ENCODE results near the gene HHIPL1. TPM values are rescaled to one million over a fixed set of nuclear protein-coding genes. Genes with fewer than 3 reads are reported as not detected.

The HHIPL1 gene
- polyA plus RNA-seq, 2 of the 4 experiments (the other 2 are of a cell fraction), result 0.19 to 0.23 TPM

DNA sequence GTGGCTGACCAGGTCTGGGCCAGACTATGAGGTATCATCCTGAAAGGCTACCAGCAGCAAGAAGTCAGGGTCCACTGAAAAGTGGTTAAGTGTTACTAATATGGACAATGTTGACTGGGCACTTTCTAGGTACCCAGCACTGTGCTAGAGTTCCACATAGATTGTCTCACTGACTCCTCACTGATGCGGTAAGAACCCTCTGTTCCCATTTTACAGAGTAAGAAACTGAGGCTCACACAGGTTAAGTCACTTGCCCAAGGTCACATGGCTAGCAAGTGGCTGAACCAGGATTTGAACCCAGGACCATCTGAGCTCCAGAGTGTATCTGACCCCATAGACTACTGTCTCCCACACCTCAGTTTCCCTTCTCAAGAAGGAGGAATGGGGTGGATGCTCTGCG, 36.3 kb upstream of the HHIPL1 start:
- DNase-seq (ENCODE audit: low read depth in 1 of 2, low spot score in 1 of 2) (no peak), FAIRE-seq (no peak), ATAC-seq (no peak)
- WGBS (ENCODE audit: missing lambda C conversion rate), result 100% methylated on average over 2 of the region's 2 CpGs
- Histone ChIP-seq H3K4me1 (peaks cover 11% of the 10 kb centered on the region; the same call in 2 of the 3 replicates), H3K9me3 (no peaks in the 10 kb centered on the region), H3K27ac (no peak overlapping the region; a peak in 1 of 6 replicates), H3K4me2 (no peak overlapping the region), H3K4me3 (no peak overlapping the region)
- TF ChIP-seq CBX8 (IDR thresholded peaks at IDR 0.05), result no peak
- TF ChIP-seq CBX2 (IDR thresholded peaks at IDR 0.05; ENCODE audit: borderline replicate concordance, low read depth), result no peak
- no peak for TF ChIP-seq RFX5 (IDR thresholded peaks at IDR 0.05)
- no peak for TF ChIP-seq FOXS1 (CRISPR knock-in tag; IDR thresholded peaks at IDR 0.05)
- no peak for TF ChIP-seq NPAS2 (CRISPR knock-in tag; IDR thresholded peaks at IDR 0.05; ENCODE audit: borderline replicate concordance)
- TF ChIP-seq, protein P1, sequence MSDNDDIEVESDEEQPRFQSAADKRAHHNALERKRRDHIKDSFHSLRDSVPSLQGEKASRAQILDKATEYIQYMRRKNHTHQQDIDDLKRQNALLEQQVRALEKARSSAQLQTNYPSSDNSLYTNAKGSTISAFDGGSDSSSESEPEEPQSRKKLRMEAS (IDR thresholded peaks at IDR 0.05), result no peak
- ChIA-PET POLR2A (interaction anchor here (0.5 kb wide), 1 partner anchor 90 kb away, joined by 3 read pairs; no protein-coding TSS in a partner anchor), CTCF (interaction anchor here (0.9 to 11.6 kb wide), 17 partner anchors 9 to 128 kb away, joined by 3 to 96 read pairs (median 8); partner anchors contain the start of gene SETD3)

DNA sequence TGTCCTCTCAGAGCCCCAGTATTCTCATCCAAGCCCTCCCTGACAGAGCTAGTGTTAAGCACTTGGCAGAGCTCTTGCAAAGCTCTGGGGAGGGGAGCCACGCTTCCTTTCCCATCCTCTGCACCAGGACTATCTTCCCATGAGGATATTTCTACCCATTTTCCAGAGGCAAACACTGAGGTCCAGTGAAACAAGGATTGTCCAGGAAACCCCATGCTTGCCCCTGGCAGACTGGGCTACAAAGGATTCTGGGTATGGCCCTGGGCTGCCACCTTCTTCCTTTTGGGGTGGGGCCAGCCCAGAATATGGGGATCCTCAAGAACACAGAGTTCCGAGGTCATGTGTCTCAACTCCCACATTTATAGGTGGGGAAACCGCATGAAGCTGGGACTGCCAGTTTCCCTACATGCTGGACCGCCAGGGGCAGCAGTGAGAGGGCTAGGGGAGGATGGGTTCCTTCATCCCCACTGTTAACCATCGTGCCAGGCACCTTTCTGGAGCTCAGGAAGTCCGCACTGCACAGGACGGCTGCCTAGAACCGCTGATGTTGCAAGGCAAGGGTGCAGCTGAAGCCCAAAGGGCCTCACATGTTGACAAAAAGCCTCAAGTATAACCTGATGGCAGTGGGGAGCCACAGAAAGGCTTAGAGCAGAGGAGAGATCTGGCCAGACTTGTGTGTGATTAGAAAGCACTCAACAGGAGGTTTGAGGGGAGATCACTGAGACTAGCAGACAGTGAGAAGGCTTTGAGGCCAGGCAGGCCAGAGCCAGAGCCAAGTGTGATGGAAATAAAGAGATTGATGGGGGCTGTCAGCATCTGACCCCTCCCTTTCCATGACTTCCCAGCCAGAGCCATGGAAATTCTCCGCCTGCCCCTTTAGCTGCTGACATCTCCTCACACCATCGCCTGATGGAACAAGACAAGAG, 35.4 kb upstream of the HHIPL1 start:
- Histone ChIP-seq H3K27ac (peak overlapping the region in 1 of 2 experiments; percentile 64; a peak in 4 of 6 replicates), H3K9me3 (no peaks in the 10 kb centered on the region), H3K4me2 (peak overlapping the region; percentile 44; the same call in 2 of the 3 replicates), H3K4me1 (peaks cover 11% of the 10 kb centered on the region; the same call in 2 of the 3 replicates), H3K4me3 (no peak overlapping the region)
- DNase-seq (ENCODE audit: low read depth in 1 of 2, low spot score in 1 of 2) (peak; percentile 62 to 68), ATAC-seq (peak; percentile 50 to 64; a peak in 5 of 6 replicates), FAIRE-seq (no peak)
- ChIA-PET CTCF (interaction anchor here (0.7 to 11.6 kb wide), 30 partner anchors 8 to 499 kb away, joined by 3 to 96 read pairs (median 4); no protein-coding TSS in a partner anchor), POLR2A (interaction anchor here (0.7 to 1.0 kb wide), 2 partner anchors 30 to 74 kb away, joined by 3 read pairs; partner anchors contain the start of gene CYP46A1)
- WGBS (ENCODE audit: missing lambda C conversion rate), result 31% methylated on average over 8 of the region's 10 CpGs
- TF ChIP-seq KDM1A (IDR thresholded peaks at IDR 0.05; ENCODE audit: low read depth) (peak; percentile 83; the same call in 1 of the 2 replicates), RAD21 (conservative IDR thresholded peaks at IDR 0.05 in 1 of 2, IDR thresholded peaks at IDR 0.05 in 1 of 2) (peak in 1 of 2 experiments; percentile 44; a peak in 2 of 5 replicates), HOXB5 (CRISPR knock-in tag; IDR thresholded peaks at IDR 0.05) (no peak), CHD4 (IDR thresholded peaks at IDR 0.05; ENCODE audit: borderline replicate concordance) (no peak), ZNF302 (CRISPR knock-in tag; IDR thresholded peaks at IDR 0.05) (no peak)
- TF ChIP-seq, protein P2, sequence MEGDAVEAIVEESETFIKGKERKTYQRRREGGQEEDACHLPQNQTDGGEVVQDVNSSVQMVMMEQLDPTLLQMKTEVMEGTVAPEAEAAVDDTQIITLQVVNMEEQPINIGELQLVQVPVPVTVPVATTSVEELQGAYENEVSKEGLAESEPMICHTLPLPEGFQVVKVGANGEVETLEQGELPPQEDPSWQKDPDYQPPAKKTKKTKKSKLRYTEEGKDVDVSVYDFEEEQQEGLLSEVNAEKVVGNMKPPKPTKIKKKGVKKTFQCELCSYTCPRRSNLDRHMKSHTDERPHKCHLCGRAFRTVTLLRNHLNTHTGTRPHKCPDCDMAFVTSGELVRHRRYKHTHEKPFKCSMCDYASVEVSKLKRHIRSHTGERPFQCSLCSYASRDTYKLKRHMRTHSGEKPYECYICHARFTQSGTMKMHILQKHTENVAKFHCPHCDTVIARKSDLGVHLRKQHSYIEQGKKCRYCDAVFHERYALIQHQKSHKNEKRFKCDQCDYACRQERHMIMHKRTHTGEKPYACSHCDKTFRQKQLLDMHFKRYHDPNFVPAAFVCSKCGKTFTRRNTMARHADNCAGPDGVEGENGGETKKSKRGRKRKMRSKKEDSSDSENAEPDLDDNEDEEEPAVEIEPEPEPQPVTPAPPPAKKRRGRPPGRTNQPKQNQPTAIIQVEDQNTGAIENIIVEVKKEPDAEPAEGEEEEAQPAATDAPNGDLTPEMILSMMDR (IDR thresholded peaks at IDR 0.05), result peak; percentile 53

DNA sequence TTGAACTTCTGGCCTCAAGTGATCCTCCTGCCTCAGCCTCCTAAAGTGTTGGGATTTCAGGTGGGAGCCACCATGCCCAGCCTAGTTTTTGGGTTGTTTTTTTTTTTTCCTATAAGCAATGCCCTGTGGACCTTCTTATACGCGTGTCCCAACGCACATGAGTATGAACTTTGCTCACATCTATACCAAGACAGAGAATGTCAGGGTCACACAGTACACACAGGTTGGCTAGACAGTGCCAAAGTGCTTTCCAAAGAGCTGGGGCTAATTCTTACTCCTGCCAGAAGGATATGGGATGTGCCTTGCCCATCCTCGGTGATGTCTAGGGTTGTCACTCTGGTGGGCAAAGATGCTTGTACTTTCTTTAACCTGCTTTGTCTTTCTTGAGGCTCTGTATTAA, 33.3 kb upstream of the HHIPL1 start:
- WGBS (ENCODE audit: missing lambda C conversion rate), result 87% methylated on average over 4 of the region's 4 CpGs
- H3K9me3 ChIP-seq, result no peaks in the 10 kb centered on the region
- H3K4me2 ChIP-seq, result no peak overlapping the region
- ChIA-PET POLR2A (no interaction called here), CTCF (interaction anchor here (7.4 to 11.6 kb wide), 2 partner anchors 17 to 87 kb away, joined by 71 to 75 read pairs; no protein-coding TSS in a partner anchor)
- no peak for DNase-seq (ENCODE audit: low read depth in 1 of 2, low spot score in 1 of 2)
- no peak for FAIRE-seq
- peaks cover 5% of the 10 kb centered on the region; the same call in 1 of the 3 replicates for H3K4me1 ChIP-seq
- H3K27ac ChIP-seq, result no peak overlapping the region
- TF ChIP-seq NFE2L2 (conservative IDR thresholded peaks at IDR 0.05; ENCODE audit: low read length) (no peak), CBX2 (IDR thresholded peaks at IDR 0.05; ENCODE audit: borderline replicate concordance, low read depth) (no peak), ZC3H11A (IDR thresholded peaks at IDR 0.05) (no peak), HOXB5 (CRISPR knock-in tag; IDR thresholded peaks at IDR 0.05) (no peak), MAFK (IDR thresholded peaks at IDR 0.05; ENCODE audit: partially characterized antibody) (no peak), NPAS2 (CRISPR knock-in tag; IDR thresholded peaks at IDR 0.05; ENCODE audit: borderline replicate concordance) (no peak), RCOR1 (IDR thresholded peaks at IDR 0.05; ENCODE audit: low read depth, low read length) (no peak), SMC3 (IDR thresholded peaks at IDR 0.05) (no peak), ZFP36 (IDR thresholded peaks at IDR 0.05; ENCODE audit: borderline replicate concordance, partially characterized antibody) (no peak), HOXA7 (CRISPR knock-in tag; IDR thresholded peaks at IDR 0.05) (no peak), CBX8 (IDR thresholded peaks at IDR 0.05) (no peak), JUN (IDR thresholded peaks at IDR 0.05) (no peak)
- TF ChIP-seq, protein P2 (IDR thresholded peaks at IDR 0.05), result no peak
- TF ChIP-seq, protein P3, sequence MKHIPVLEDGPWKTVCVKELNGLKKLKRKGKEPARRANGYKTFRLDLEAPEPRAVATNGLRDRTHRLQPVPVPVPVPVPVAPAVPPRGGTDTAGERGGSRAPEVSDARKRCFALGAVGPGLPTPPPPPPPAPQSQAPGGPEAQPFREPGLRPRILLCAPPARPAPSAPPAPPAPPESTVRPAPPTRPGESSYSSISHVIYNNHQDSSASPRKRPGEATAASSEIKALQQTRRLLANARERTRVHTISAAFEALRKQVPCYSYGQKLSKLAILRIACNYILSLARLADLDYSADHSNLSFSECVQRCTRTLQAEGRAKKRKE (CRISPR knock-in tag; IDR thresholded peaks at IDR 0.05; ENCODE audit: low read depth), result no peak
- TF ChIP-seq, protein P4, sequence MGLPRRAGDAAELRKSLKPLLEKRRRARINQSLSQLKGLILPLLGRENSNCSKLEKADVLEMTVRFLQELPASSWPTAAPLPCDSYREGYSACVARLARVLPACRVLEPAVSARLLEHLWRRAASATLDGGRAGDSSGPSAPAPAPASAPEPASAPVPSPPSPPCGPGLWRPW (IDR thresholded peaks at IDR 0.05), result no peak
- TF ChIP-seq, protein P5, sequence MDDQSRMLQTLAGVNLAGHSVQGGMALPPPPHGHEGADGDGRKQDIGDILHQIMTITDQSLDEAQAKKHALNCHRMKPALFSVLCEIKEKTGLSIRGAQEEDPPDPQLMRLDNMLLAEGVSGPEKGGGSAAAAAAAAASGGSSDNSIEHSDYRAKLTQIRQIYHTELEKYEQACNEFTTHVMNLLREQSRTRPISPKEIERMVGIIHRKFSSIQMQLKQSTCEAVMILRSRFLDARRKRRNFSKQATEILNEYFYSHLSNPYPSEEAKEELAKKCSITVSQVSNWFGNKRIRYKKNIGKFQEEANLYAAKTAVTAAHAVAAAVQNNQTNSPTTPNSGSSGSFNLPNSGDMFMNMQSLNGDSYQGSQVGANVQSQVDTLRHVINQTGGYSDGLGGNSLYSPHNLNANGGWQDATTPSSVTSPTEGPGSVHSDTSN (IDR thresholded peaks at IDR 0.05), result no peak
- no peak for ATAC-seq
- no peak overlapping the region for H3K4me3 ChIP-seq
